SK-N-DZ (cell line): ENCODE results near the gene FAM25A.
"Not testable (repeated sequence)": the region's sequence is repeated elsewhere in the genome, so short reads cannot be mapped to it uniquely, and the experiment has no call there.

Experiments
- DNase-seq: peaks from one replicate; pipeline ENCODE4 v3.0.0-alpha.2; 2015; ENCODE audit warnings: low spot score

FAM25A gene

GRCh38 chr10:87009134-87009696 is 10.9 kb upstream of the FAM25A start:
- DNase-seq = not testable (repeated sequence)

GRCh38 chr10:87013528-87013927 is 6.6 kb upstream of the FAM25A start:
- not testable (repeated sequence) for DNase-seq

- not testable (repeated sequence) for DNase-seq
Observed at GRCh38 chr10:87014986-87015716, 4.9 kb upstream of the FAM25A start.

- DNase-seq = not testable (repeated sequence)
Observed at GRCh38 chr10:87018127-87018526, 2.0 kb upstream of the FAM25A start.

- DNase-seq = not testable (repeated sequence)
Observed at GRCh38 chr10:87019066-87019465, 1.0 kb upstream of the FAM25A start.

- DNase-seq = not testable (repeated sequence)
Observed at GRCh38 chr10:87019504-87019903, 590 bp upstream of the FAM25A start.

- not testable (repeated sequence) for DNase-seq
Observed at GRCh38 chr10:87025285-87025958, 5.3 kb downstream of the FAM25A start.

GRCh38 chr10:87026747-87027508 is 6.8 kb downstream of the FAM25A start:
- DNase-seq = not testable (repeated sequence)

GRCh38 chr10:87030419-87030818 is 10.3 kb downstream of the FAM25A start:
- DNase-seq = not testable (repeated sequence)

GRCh38 chr10:87030912-87031635 is 11.0 kb downstream of the FAM25A start:
- DNase-seq = no peak

GRCh38 chr10:87036623-87037022 is 16.5 kb downstream of the FAM25A start:
- DNase-seq = no peak

- DNase-seq = no peak
Observed at GRCh38 chr10:87038286-87038717, 18.2 kb downstream of the FAM25A start.

- no peak for DNase-seq
Observed at GRCh38 chr10:87038786-87039185, 18.7 kb downstream of the FAM25A start.

- DNase-seq = not testable (repeated sequence)
Observed at GRCh38 chr10:87043579-87043978, 23.5 kb downstream of the FAM25A start.

GRCh38 chr10:87045434-87045938 is 25.4 kb downstream of the FAM25A start:
- no peak for DNase-seq

- no peak for DNase-seq
Observed at GRCh38 chr10:87053111-87053510, 33.0 kb downstream of the FAM25A start.

- DNase-seq = no peak
Observed at GRCh38 chr10:87053577-87054181, 33.6 kb downstream of the FAM25A start.

- DNase-seq = no peak
Observed at GRCh38 chr10:87054373-87055295, 34.5 kb downstream of the FAM25A start.

- no peak for DNase-seq
Observed at GRCh38 chr10:87058171-87058570, 38.1 kb downstream of the FAM25A start.
